ENCODE data around the gene GABRE. TPM values are rescaled to one million over a fixed set of nuclear protein-coding genes. Genes with fewer than 3 reads are reported as not detected.

Gene GABRE
- total and polyA plus RNA-seq, 2 of the 13 experiments (the other 11 are each of a cell fraction or from before 2014, with no cell fraction given) = 12.2 to 66.2 TPM

- no peak for TF ChIP-seq AFF4 (CRISPR knock-in tag; IDR thresholded peaks at IDR 0.05)
- no peak for TF ChIP-seq ATF7-NPFF (CRISPR knock-in tag; IDR thresholded peaks at IDR 0.05; ENCODE audit: low read depth)
- TF ChIP-seq ZNF616 (CRISPR knock-in tag; IDR thresholded peaks at IDR 0.05; ENCODE audit: low read depth) = no peak
- TF ChIP-seq PCBP2 (optimal IDR thresholded peaks at IDR 0.05; ENCODE audit: low read depth, low read length, poor library complexity, severe bottlenecking) = no peak
- peak; percentile 54; the same call in 1 of the 2 replicates for TF ChIP-seq GFI1 (CRISPR knock-in tag; IDR thresholded peaks at IDR 0.05; ENCODE audit: borderline replicate concordance)
- no peak for TF ChIP-seq ZNF720 (CRISPR knock-in tag; IDR thresholded peaks at IDR 0.05)
- no peak for TF ChIP-seq ZNF766 (CRISPR knock-in tag; IDR thresholded peaks at IDR 0.05; ENCODE audit: borderline replicate concordance)
- no peak for TF ChIP-seq ZNF670 (CRISPR knock-in tag; IDR thresholded peaks at IDR 0.05; ENCODE audit: borderline replicate concordance)
- no peak for TF ChIP-seq XRCC5 (optimal IDR thresholded peaks at IDR 0.05; ENCODE audit: low read length)
- TF ChIP-seq ZNF362 (CRISPR knock-in tag; IDR thresholded peaks at IDR 0.05; ENCODE audit: borderline replicate concordance) = no peak
- no peak for TF ChIP-seq NONO (IDR thresholded peaks at IDR 0.05)
- TF ChIP-seq NONO (CRISPR knock-in tag; conservative IDR thresholded peaks at IDR 0.05) = no peak
- peak; percentile 76; the same call in 1 of the 2 replicates for TF ChIP-seq NCOR1 (IDR thresholded peaks at IDR 0.05; ENCODE audit: borderline replicate concordance, low read length)
- no peak for TF ChIP-seq MTA3 (CRISPR knock-in tag; IDR thresholded peaks at IDR 0.05)
- TF ChIP-seq, protein P1, sequence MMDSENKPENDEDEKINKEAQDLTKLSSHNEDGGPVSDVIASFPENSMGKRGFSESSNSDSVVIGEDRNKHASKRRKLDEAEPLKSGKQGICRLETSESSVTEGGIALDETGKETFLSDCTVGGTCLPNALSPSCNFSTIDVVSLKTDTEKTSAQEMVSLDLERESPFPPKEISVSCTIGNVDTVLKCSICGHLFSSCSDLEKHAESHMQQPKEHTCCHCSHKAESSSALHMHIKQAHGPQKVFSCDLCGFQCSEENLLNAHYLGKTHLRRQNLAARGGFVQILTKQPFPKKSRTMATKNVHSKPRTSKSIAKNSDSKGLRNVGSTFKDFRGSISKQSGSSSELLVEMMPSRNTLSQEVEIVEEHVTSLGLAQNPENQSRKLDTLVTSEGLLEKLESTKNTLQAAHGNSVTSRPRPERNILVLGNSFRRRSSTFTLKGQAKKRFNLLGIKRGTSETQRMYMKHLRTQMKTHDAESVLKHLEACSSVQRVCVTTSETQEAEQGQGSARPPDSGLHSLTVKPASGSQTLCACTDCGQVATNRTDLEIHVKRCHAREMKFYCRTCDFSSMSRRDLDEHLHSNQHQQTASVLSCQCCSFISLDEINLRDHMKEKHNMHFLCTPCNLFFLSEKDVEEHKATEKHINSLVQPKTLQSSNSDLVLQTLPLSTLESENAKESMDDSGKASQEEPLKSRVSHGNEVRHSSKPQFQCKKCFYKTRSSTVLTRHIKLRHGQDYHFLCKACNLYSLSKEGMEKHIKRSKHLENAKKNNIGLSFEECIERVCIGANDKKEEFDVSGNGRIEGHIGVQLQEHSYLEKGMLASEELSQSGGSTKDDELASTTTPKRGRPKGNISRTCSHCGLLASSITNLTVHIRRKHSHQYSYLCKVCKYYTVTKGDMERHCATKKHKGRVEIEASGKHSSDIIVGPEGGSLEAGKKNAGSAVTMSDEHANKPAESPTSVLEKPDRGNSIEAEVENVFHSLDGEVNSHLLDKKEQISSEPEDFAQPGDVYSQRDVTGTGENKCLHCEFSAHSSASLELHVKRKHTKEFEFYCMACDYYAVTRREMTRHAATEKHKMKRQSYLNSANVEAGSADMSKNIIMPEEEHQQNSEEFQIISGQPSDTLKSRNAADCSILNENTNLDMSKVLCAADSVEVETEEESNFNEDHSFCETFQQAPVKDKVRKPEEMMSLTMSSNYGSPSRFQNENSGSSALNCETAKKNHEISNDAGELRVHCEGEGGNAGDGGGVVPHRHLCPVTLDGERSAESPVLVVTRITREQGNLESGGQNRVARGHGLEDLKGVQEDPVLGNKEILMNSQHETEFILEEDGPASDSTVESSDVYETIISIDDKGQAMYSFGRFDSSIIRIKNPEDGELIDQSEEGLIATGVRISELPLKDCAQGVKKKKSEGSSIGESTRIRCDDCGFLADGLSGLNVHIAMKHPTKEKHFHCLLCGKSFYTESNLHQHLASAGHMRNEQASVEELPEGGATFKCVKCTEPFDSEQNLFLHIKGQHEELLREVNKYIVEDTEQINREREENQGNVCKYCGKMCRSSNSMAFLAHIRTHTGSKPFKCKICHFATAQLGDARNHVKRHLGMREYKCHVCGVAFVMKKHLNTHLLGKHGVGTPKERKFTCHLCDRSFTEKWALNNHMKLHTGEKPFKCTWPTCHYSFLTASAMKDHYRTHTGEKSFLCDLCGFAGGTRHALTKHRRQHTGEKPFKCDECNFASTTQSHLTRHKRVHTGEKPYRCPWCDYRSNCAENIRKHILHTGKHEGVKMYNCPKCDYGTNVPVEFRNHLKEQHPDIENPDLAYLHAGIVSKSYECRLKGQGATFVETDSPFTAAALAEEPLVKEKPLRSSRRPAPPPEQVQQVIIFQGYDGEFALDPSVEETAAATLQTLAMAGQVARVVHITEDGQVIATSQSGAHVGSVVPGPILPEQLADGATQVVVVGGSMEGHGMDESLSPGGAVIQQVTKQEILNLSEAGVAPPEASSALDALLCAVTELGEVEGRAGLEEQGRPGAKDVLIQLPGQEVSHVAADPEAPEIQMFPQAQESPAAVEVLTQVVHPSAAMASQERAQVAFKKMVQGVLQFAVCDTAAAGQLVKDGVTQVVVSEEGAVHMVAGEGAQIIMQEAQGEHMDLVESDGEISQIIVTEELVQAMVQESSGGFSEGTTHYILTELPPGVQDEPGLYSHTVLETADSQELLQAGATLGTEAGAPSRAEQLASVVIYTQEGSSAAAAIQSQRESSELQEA (CRISPR knock-in tag; IDR thresholded peaks at IDR 0.05; ENCODE audit: not compliant biosample characterization) = no peak
- TF ChIP-seq, protein P2, sequence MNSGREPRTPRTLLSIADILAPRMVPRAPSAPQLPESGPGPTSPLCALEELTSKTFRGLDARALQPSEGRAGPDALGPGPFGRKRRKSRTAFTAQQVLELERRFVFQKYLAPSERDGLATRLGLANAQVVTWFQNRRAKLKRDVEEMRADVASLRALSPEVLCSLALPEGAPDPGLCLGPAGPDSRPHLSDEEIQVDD (CRISPR knock-in tag; IDR thresholded peaks at IDR 0.05; ENCODE audit: borderline replicate concordance) = no peak
- TF ChIP-seq NR1H2 (CRISPR knock-in tag; IDR thresholded peaks at IDR 0.05; ENCODE audit: borderline replicate concordance, low read depth) = no peak
These were observed 11.5 kb upstream of the GABRE start (continued) for GRCh38 chrX:151985955-151986354.

All from HepG2 (cell line).